T-helper 1 cell (primary cell): ENCODE results near the gene TEAD1.

Source experiments
- DNase-seq, 5 donors: peaks; one replicate each; pipeline ENCODE4 v3.0.0-alpha.2; 2012 to 2020
- total RNA-seq, 4 donors: gene quantifications; one replicate each; lab custom pipeline; 2026; lab: John Stamatoyannopoulos, UW

The TEAD1 gene
- 0.27 to 0.91 (median 0.45) reads per million in 4 donors for total RNA-seq

DNA sequence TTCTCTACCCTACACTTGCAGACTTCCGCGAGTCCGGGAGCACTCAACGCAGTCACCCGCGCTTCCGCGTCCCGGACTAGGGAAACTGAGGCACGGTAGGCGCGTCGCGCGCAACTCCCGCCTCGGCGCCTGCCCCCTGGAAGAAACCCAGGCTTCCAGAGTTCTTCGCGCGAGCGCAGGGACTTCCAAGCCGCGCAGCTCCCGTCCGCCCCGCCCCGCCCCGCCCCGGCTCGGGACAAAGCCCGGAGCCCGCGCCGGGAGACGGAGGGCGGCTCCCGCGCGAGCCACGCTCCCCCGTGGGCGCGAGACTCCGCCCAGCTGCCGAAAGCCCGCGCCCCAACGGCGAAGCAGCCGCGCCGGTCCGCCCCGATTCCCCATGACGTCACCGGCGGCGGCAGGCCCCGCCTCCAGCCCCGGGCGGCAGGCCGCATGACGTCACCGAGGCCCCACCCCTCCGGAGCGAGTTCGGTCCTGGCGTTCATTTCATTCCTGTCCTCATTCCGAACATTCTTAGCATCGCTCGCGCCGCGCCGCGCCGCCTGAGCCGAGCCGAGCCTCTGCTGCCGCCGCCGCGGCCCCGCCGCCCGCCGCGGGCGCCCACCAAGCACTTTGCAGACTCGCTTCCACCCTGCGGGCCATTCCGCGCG lies at the start of gene TEAD1:
TEAD1 (plus strand) TSS at position 498 of the 647 bp plus-strand sequence.
- peak; percentile 62 to 85 (median 78) for DNase-seq

DNA sequence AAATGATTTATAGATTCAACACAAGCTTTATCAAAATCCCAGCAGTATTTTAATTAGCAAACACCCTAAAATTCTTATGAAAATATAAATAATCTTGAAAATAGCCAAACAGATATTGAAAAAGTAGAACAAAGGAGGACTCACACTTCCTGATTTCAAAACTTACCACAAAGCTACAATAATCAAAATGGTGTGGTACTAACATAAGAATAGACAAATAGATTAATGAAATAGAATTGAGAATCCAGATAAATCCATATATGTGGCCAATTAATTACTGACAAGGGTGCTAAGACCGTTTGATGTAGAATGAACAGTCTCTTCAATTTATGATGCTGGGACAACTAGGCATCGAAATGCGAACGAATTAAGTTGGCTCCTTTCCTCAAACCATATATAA lies 49.6 kb upstream of the TEAD1 start:
- no peak for DNase-seq

DNA sequence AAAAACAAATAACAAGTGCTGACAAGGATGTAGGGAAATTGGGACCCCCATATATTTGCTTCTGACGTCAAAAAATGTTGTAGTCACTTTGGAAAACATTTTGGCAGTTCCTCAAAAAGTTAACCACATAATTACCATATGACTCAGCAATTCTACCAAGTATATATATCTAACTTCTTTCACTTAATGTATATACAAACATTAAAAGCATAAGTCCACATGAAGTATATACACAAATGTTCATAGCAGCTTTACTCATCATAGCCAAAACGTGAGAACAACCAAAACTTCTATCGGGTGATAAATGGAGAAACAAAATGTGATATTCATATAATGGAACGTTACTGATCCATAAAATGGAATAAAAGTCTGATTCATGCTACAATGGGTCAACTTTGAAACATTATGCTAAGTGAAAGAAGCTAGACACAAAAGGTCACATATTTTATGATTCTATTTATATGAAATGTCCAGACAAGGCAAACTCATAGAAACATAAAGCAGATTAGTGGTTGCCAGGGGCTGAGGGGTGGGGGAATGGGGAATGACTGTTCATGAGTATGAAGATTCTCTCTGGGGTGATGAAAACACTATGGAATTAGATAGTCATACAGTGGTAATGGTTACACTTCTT lies 48.7 kb upstream of the TEAD1 start:
- no peak for DNase-seq

DNA sequence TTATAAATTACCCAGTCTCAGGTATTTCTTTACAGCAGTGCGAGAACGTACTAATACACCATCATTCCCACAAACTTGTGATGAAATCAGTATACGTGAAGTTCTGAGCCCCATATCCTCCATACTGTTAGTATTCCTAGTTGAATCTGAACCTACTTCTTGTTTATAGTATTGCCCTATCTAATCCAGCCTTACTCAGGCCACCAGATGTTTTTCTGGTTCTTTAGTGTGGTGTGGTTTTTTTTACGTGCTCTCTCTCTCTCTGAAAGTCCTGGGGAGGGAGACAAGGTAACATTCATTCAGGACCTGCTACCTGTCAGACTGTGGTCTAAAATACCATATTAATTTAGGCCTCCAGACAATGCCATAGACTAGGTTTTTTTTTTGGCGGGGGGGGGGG lies 47.6 kb upstream of the TEAD1 start:
- no peak for DNase-seq

GRCh38 chr11:12628314-12628713 lies 45.9 kb upstream of the TEAD1 start:
- DNase-seq = no peak

DNA sequence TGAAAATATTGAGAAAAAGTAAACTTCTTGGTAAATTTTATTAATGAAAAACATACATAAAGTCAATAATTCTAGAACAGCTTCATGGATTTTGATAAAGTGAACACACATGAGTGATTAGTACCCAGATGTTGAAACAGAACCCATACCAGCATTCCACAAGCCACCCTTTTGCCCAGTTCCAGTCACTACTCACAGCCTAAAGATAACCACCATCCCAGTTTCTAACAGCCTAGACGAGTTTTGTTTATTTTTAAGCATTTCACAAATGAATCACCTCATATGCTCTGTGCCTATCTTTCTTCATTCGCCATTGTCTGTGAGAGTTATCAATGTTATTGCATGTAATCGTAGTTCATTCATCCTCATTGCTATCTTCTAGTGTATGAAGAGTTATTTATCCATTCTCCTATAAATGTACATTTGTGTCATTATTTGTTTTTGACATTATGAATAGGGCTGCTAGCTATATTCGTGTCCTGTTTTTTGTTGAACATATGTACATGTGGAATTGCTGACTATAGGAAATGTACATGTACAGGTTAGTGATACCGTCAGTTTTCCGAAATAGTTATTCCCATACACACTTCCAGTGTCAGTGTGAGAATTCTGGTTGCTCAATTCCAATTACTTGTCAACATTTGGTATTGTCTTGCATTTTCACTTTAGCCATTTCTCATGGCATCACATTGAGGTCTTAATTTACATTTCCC lies 44.5 kb upstream of the TEAD1 start:
- no peak for DNase-seq

DNA sequence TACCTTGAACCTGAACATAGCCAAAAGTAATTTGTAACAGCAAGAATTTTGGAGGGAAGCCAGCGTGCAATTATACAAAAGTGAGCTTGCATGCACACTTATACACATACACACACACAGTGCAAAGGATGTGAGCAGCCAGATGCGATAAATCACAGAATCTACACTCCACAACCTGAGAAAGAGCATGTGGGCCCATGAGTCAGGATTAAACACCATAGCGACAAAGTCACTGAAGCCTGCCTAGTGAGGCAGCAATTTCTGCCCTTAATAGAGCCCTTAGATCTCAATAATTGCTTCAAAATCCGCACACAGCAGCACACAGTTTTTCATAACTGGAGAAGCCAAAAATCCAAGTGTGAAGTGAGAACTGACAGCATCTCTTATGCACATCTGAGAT lies 42.6 kb upstream of the TEAD1 start:
- no peak for DNase-seq

DNA sequence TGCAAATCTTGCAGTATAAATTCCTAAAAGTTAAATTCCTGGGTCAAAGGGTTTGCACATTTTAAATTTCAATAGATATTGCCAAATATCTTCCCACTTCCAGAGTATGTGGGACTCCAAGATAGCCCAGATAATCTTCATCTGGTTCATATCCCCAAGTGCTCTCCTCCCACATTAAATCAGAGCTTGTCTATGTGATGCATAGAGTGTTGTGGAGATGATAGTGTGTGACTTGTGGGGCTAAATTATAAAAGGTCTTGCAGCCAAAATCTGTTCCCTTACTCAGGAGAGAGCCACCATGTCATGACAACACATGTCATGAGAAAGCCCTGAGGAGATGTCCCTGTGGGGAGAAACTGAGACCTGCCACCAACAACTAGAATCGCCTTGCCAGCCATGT lies 39.9 kb upstream of the TEAD1 start:
- no peak for DNase-seq

DNA sequence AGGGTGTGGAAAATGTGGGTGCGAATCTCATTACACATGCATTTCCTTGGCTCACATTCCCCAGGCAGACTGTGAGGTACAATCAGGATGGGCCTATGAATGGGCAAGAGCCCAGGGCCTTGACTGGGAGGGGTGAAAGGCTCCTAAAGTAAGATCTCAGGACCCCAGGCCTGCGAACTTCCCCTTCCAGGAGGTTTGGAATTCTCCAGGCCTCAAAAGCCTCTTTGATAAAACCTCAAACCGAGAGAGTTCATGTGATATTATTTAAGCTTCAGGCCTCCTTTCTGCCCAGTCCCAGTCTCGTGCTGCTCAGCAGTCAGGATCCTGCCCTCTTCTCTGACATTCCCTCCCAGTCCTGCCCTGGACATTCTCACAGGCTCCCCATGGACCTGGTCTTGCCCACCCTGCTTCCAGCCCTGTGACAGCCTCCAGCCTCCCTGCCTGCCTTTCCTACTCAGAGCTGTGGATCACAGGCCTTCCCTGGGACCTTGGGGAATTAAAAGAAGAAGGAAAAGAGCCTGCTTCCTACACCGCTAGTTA lies 37.3 kb upstream of the TEAD1 start:
- DNase-seq = no peak

DNA sequence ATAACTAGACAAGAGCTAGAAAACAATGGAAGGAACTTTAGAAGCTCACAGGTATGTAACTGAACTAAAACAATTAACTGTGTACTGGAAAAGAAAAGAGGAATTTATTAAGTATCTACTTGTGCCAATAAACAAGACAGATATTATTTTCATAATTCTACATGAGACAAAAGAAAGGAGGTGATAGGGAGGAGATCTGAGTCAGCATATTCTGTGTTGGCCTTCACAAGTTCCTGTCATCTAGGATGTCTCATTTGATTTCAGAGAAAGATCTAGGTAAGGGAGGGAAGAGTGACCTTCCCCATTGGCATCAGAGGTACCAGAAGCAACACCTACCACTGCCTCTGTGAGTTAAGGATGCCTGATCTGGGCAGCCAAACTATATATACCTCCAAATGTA lies 34.8 kb upstream of the TEAD1 start:
- DNase-seq = no peak

GRCh38 chr11:12640355-12640754 lies 33.9 kb upstream of the TEAD1 start:
- DNase-seq = no peak

DNA sequence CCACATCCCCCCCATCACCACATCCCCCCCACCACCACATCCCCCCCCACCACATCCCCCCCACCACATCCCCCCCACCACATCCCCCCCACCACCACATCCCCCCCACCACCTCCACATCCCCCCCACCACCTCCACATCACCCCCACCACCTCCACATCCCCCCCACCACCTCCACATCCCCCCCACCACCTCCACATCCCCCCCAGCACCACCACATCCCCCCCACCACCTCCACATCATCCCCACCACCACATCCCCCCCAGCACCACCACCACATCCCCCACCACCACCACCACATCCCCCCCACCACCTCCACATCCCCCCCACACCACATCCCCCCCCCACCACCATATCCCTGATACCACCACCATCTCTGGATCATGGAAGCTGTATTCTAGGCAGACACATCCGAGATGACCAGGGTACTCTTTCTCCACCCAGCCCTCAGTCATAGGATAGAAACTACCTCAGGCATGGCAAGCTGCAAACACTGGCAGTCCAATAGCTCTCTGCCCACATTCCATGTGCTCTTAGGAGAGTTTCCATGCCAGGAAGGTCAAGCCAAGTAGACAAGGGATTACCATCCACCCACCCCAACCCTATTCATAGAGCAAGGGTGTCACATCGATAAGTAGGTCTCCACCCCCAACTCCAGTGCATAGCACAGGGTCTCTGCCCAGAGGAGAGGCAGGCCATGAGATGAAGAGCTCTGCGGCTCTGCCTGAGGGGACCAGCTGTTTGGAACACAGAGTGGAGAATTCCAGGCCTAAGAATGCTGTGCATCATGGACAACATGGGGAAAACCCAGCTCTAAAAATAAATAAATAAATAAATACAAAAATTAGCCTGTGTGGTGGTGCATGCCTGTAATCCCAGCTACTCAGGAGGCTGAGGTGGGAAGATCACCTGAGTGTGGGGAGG lies 33.0 kb upstream of the TEAD1 start:
- DNase-seq = peak in 1 of 5 donors; percentile 50

DNA sequence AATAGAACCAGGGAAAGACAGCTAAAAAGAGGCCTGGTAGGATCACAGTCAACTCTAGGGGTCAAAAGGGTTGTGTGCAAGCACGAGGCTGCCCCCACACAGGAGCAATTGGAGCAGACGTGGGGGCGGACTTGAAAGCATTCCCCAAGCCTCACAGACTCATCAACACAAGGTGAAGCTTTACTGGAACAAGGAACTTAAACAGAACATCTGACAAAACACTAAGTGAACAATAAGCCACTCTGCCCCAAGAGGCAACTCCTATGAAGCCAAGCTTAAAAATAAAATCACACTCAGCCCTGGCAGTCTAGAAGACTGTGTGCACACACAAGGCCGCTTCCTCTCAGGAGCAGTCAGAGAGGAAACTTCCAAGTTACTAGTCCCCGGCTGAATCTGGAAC lies 32.2 kb upstream of the TEAD1 start:
- DNase-seq = no peak

GRCh38 chr11:12642806-12643428 lies 31.3 kb upstream of the TEAD1 start:
- no peak for DNase-seq

DNA sequence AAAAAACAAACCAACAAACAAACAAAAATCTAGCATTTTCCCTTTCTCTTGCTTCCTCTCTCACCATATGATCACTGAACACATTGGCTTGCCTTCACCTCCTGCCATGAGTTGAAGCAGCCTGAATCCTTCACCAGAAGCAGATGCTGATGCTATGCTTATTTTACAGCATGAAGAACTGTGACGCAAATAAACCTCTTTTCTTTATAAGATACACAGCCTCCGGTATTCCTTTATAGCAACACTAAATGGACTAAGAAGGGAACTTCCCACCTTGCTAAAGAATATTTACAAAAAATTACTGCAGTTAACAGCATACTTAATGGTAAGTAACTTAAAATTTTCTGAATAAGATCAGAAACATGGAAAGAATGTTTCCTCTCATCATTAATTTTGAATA lies 27.7 kb upstream of the TEAD1 start:
- no peak for DNase-seq

- no peak for DNase-seq
Observed at GRCh38 chr11:12653729-12654128, 20.5 kb upstream of the TEAD1 start.

- no peak for DNase-seq
Observed at GRCh38 chr11:12655842-12656241, 18.4 kb upstream of the TEAD1 start.

- no peak for DNase-seq
Observed at GRCh38 chr11:12657336-12657735, 16.9 kb upstream of the TEAD1 start.

GRCh38 chr11:12657981-12658380 lies 16.2 kb upstream of the TEAD1 start:
- DNase-seq = no peak

GRCh38 chr11:12662101-12662689 lies 12.0 kb upstream of the TEAD1 start:
- no peak for DNase-seq

- DNase-seq = no peak
Observed at GRCh38 chr11:12664385-12664784, 9.8 kb upstream of the TEAD1 start.

- no peak for DNase-seq
Observed at GRCh38 chr11:12666915-12667314, 7.3 kb upstream of the TEAD1 start.
